ENCODE results near the gene ORM2. TPM values are rescaled to one million over a fixed set of nuclear protein-coding genes. Genes with fewer than 3 reads are reported as not detected.
"Not testable (repeated sequence)": the region's sequence is repeated elsewhere in the genome, so short reads cannot be mapped to it uniquely, and the experiment has no call there.

Gene ORM2
- total RNA-seq, 1 experiment from 2014 or later, result not detected

GRCh38 chr9:114314881-114315722 lies 14.6 kb upstream of the ORM2 start:
- no peak for DNase-seq (ENCODE audit: low read depth)

- no peak for DNase-seq (ENCODE audit: low read depth)
Measured at GRCh38 chr9:114315723-114316363, 13.8 kb upstream of the ORM2 start.

GRCh38 chr9:114316605-114317230 lies 13.0 kb upstream of the ORM2 start:
- no peak for DNase-seq (ENCODE audit: low read depth)

- DNase-seq (ENCODE audit: low read depth), result no peak
Measured at GRCh38 chr9:114317665-114318357, 11.9 kb upstream of the ORM2 start.

- DNase-seq (ENCODE audit: low read depth), result no peak
Measured at GRCh38 chr9:114318416-114318815, 11.3 kb upstream of the ORM2 start.

GRCh38 chr9:114319147-114319546 lies 10.5 kb upstream of the ORM2 start:
- DNase-seq (ENCODE audit: low read depth), result no peak

- peak; percentile 87 for DNase-seq (ENCODE audit: low read depth)
Measured at GRCh38 chr9:114320710-114321109, 9.0 kb upstream of the ORM2 start.

GRCh38 chr9:114321759-114322158 lies 7.9 kb upstream of the ORM2 start:
- DNase-seq (ENCODE audit: low read depth), result peak; percentile 68

- DNase-seq (ENCODE audit: low read depth), result not testable (repeated sequence)
Measured at GRCh38 chr9:114322160-114322818, 7.4 kb upstream of the ORM2 start.

- DNase-seq (ENCODE audit: low read depth), result not testable (repeated sequence)
Measured at GRCh38 chr9:114322831-114323531, 6.7 kb upstream of the ORM2 start, which contains the start of gene ORM1. Gene ORM1, plus strand, starts transcription at chr9:114323098. Its CDS starts 36 bp downstream, at chr9:114323134.

GRCh38 chr9:114323849-114324248 lies 5.8 kb upstream of the ORM2 start:
- not testable (repeated sequence) for DNase-seq (ENCODE audit: low read depth)

- no peak for DNase-seq (ENCODE audit: low read depth)
Measured at GRCh38 chr9:114324492-114324891, 5.2 kb upstream of the ORM2 start.

- DNase-seq (ENCODE audit: low read depth), result not testable (repeated sequence)
Measured at GRCh38 chr9:114324965-114325364, 4.7 kb upstream of the ORM2 start.

GRCh38 chr9:114325684-114326254 lies 3.9 kb upstream of the ORM2 start:
- not testable (repeated sequence) for DNase-seq (ENCODE audit: low read depth)

- DNase-seq (ENCODE audit: low read depth), result no peak
Measured at GRCh38 chr9:114327749-114328148, 1.9 kb upstream of the ORM2 start.

- not testable (repeated sequence) for DNase-seq (ENCODE audit: low read depth)
Measured at GRCh38 chr9:114328357-114328820, 1.3 kb upstream of the ORM2 start.

- not testable (repeated sequence) for DNase-seq (ENCODE audit: low read depth)
Measured at GRCh38 chr9:114328937-114329624, 588 bp upstream of the ORM2 start.

- no peak for DNase-seq (ENCODE audit: low read depth)
Measured at GRCh38 chr9:114330636-114331035, 967 bp downstream of the ORM2 start.

Measured in Daoy (cell line).